GM12878 (cell line): ENCODE results near the gene DDRGK1. TPM values are rescaled to one million over a fixed set of nuclear protein-coding genes. Genes with fewer than 3 reads are reported as not detected.
"Not testable (repeated sequence)": the region's sequence is repeated elsewhere in the genome, so short reads cannot be mapped to it uniquely, and the experiment has no call there.

Experiments used
- ATAC-seq: fragments of 200-7000 bp; cut with Tn5 transposase; 3 replicates; pipeline ENCODE4 v1.9.1; 2020; ENCODE audit warnings: mild to moderate bottlenecking, moderate library complexity
- BruUV-seq: library from RNA; stranded (reverse); fragments of 400-500 nt; replicated peaks from 2 replicates; lab custom pipeline; 2021; lab: Mats Ljungman, UMichigan
- CTCF ChIA-PET: fragments of 300-600 bp; sonication (Branson Sonifier 250); formaldehyde crosslinking; extraction: SDS; loops from one replicate; lab custom pipeline; 2021; ENCODE audit warnings: inconsistent platforms; lab: Yijun Ruan, JAX
- POLR2A ChIA-PET: fragments of 350-600 bp; formaldehyde crosslinking; extraction: SDS; loops from one replicate; lab custom pipeline; 2021; ENCODE audit warnings: inconsistent platforms; lab: Charles Lee
- RAD21 ChIA-PET: fragments of 300-600 bp; sonication (Branson Sonifier 250); formaldehyde crosslinking; loops from one replicate; lab custom pipeline; 2023; ENCODE audit warnings: antibody characterized with exemption; ENCODE audit not compliant: unreplicated experiment; lab: Charles Lee
- SMC1A ChIA-PET: fragments of 300-600 bp; sonication (Branson Sonifier 250); formaldehyde crosslinking; loops from one replicate; lab custom pipeline; 2023; ENCODE audit not compliant: unreplicated experiment, uncharacterized antibody; lab: Charles Lee
- DNase-seq: peaks from one replicate; pipeline ENCODE4 v3.0.0-alpha.2; 2011; ENCODE audit warnings: low read depth, low spot score
- FAIRE-seq: peaks from 3 replicates; lab custom pipeline; 2011; peaks lifted over from hg19 to GRCh38; lab: Jason Lieb, UNC
- H2AFZ ChIP-seq: 2 replicates; pipeline ENCODE4 v1.6.0; 2011; ENCODE audit warnings: low read depth, low read length, control low read depth; ENCODE audit not compliant: control insufficient read depth
- H3K27ac ChIP-seq: 2 replicates; pipeline ENCODE4 v1.5.1; 2011; ENCODE audit warnings: control low read depth; ENCODE audit not compliant: control insufficient read depth, insufficient read depth
- H3K27me3 ChIP-seq, 2 experiments: replicated peaks in 1 of 2; 2 replicates each; pipeline versions ENCODE4 v1.6.0 to v1.6.1; 2011; ENCODE audit warnings: low read length in 1 of 2; ENCODE audit not compliant: control insufficient read depth in 2 of 2, insufficient read depth in 2 of 2
- H3K36me3 ChIP-seq, 2 experiments: 2 replicates each; pipeline ENCODE4 v1.5.1; 2011; ENCODE audit warnings: low read length in 1 of 2; ENCODE audit not compliant: control insufficient read depth in 2 of 2, insufficient read depth in 2 of 2
- H3K4me1 ChIP-seq: 2 replicates; pipeline ENCODE4 v1.6.1; 2011; ENCODE audit warnings: mild to moderate bottlenecking, low read length, moderate library complexity, mixed read lengths; ENCODE audit not compliant: control insufficient read depth, insufficient read depth
- H3K4me2 ChIP-seq: 2 replicates; pipeline ENCODE4 v1.6.0; 2011; ENCODE audit warnings: control low read depth; ENCODE audit not compliant: control insufficient read depth, insufficient read depth
- H3K4me3 ChIP-seq: fragments of 200-600 bp; sonication (generic); 2 replicates; pipeline ENCODE4 v1.5.1; 2016
- H3K79me2 ChIP-seq: 2 replicates; pipeline ENCODE4 v1.6.0; 2011; ENCODE audit warnings: low read length; ENCODE audit not compliant: control insufficient read depth, insufficient read depth
- H3K9ac ChIP-seq: 2 replicates; pipeline ENCODE4 v1.8.0; 2011; ENCODE audit warnings: low read length, control low read depth, mixed read lengths; ENCODE audit not compliant: control insufficient read depth, insufficient read depth
- H3K9me3 ChIP-seq: replicated peaks from 3 replicates; pipeline ENCODE4 v1.5.1; 2011; ENCODE audit warnings: mild to moderate bottlenecking, low read length; ENCODE audit not compliant: control insufficient read depth, insufficient read depth
- H4K20me1 ChIP-seq: 2 replicates; pipeline ENCODE4 v1.6.0; 2011; ENCODE audit not compliant: control insufficient read depth, insufficient read depth
- CREM ChIP-seq: IDR thresholded peaks from 2 replicates; pipeline ENCODE4 v1.6.1; 2014; ENCODE audit warnings: antibody characterized with exemption, low read depth
- EED ChIP-seq: sonication (generic); IDR thresholded peaks from 2 replicates; pipeline ENCODE4 v1.6.1; 2016; ENCODE audit warnings: antibody characterized with exemption, low read depth
- ESRRA ChIP-seq: IDR thresholded peaks from 2 replicates; pipeline ENCODE4 v1.6.1; 2012; ENCODE audit warnings: mild to moderate bottlenecking, low read length, improper control_type of control experiment
- IKZF2 ChIP-seq, 2 experiments: fragments of 450-650 bp; IDR thresholded peaks; 2 replicates each; pipeline ENCODE4 v1.6.1; 2017; ENCODE audit warnings: mild to moderate bottlenecking in 2 of 2, moderate library complexity in 2 of 2
- JUNB ChIP-seq: IDR thresholded peaks from 2 replicates; pipeline ENCODE4 v1.6.1; 2016; ENCODE audit warnings: antibody characterized with exemption, mild to moderate bottlenecking
- MEF2A ChIP-seq: IDR thresholded peaks from 2 replicates; pipeline ENCODE4 v1.6.1; 2011; ENCODE audit warnings: low read depth, mild to moderate bottlenecking, low read length, moderate library complexity; ENCODE audit not compliant: insufficient read depth
- MXI1 ChIP-seq: fragments of 150-350 bp; IDR thresholded peaks from 2 replicates; pipeline ENCODE4 v1.6.1; 2011; ENCODE audit warnings: low read depth, mild to moderate bottlenecking, inconsistent platforms, low read length, improper control_type of control experiment
- NFXL1 ChIP-seq: fragments of 450-650 bp; IDR thresholded peaks from 2 replicates; pipeline ENCODE4 v1.6.1; 2017; ENCODE audit warnings: antibody characterized with exemption, mild to moderate bottlenecking, borderline replicate concordance
- NFYB ChIP-seq: IDR thresholded peaks from 2 replicates; pipeline ENCODE4 v1.6.1; 2011; ENCODE audit warnings: low read depth, mild to moderate bottlenecking, low read length, improper control_type of control experiment, moderate library complexity; ENCODE audit not compliant: insufficient read depth
- NRF1 ChIP-seq: conservative IDR thresholded peaks from 2 replicates; pipeline ENCODE4 v1.6.1; 2011; ENCODE audit warnings: mild to moderate bottlenecking, low read depth, low read length, improper control_type of control experiment
- POLR2AphosphoS5 ChIP-seq: IDR thresholded peaks from 2 replicates; pipeline ENCODE4 v1.6.1; 2011; ENCODE audit warnings: mild to moderate bottlenecking, low read length, inconsistent platforms
- RAD21 ChIP-seq: IDR thresholded peaks from 2 replicates; pipeline ENCODE4 v1.6.1; 2011; ENCODE audit warnings: mild to moderate bottlenecking, low read depth, low read length, moderate library complexity; ENCODE audit not compliant: insufficient read depth
- USF2 ChIP-seq: IDR thresholded peaks from 2 replicates; pipeline ENCODE4 v1.6.1; 2011; ENCODE audit warnings: low read depth, low read length, improper control_type of control experiment, borderline replicate concordance
- ZNF384 ChIP-seq: IDR thresholded peaks from 2 replicates; pipeline ENCODE4 v1.6.1; 2012; ENCODE audit warnings: low read depth, mild to moderate bottlenecking, low read length, improper control_type of control experiment, borderline replicate concordance
- ZZZ3 ChIP-seq: IDR thresholded peaks from 2 replicates; pipeline ENCODE4 v1.6.1; 2011; ENCODE audit warnings: low read depth; ENCODE audit not compliant: control insufficient read depth, insufficient read length
- WGBS: methylation state at CpG from one replicate; pipeline ENCODE4 v1.1.6; 2016; ENCODE audit warnings: low lambda C conversion rate; ENCODE audit not compliant: insufficient replicate concordance, insufficient coverage; ENCODE audit errors: missing lambda C conversion rate; 5-methylcytosine and 5-hydroxymethylcytosine counted together
- in situ Hi-C: fragments of 300-500 bp; cut with MboI; formaldehyde crosslinking; loops from 9 replicates; pipeline ENCODE4 v1.14.3; 2018; ENCODE audit warnings: mixed read lengths
- intact Hi-C: fragments of 100-400 bp; cut with micrococcal nuclease; formaldehyde crosslinking; loops from one replicate; pipeline ENCODE4 v1.14.2; 2022; ENCODE audit not compliant: unreplicated experiment
- polyA plus RNA-seq, 11 experiments: library from polyadenylated mRNA; depleted of rRNA in 4 of 11; unstranded in 6 of 11; stranded (reverse) in 5 of 11; fragments of >200 nt; fragmentation: Nextera tagmentation in 4 of 11; fragmentation: Illumina TruSeq in 1 of 11; extraction: Ambion mirVana in 4 of 11; extraction: Trizol in 1 of 11; gene quantifications; 1 replicate in 1 of 11; 2 replicates in 10 of 11; pipeline versions ENCODE4 v1.2.1 to v1.2.3, GENCODE V29; 2011 to 2016; ENCODE audit warnings: inconsistent platforms in 2 of 11, missing spikeins in 2 of 11, low read depth in 1 of 11
- total RNA-seq, 4 experiments: library from RNA; depleted of rRNA in 3 of 4; stranded (reverse); fragments of >200 nt in 3 of 4; fragmentation: Illumina TruSeq in 1 of 4; extraction: Trizol in 1 of 4; gene quantifications; 2 replicates each; pipeline versions ENCODE4 v1.2.1 to v1.2.3, GENCODE V29; 2013 to 2021

DDRGK1 gene
- total and polyA plus RNA-seq, 10 of the 15 experiments (the other 5 are each of a cell fraction or from before 2014, with no cell fraction given), result 4.0 to 55.2 (median 39.7) TPM

- H3K4me1 ChIP-seq, result peaks cover 17% of the 10 kb centered on the region
- TF ChIP-seq IKZF2 (IDR thresholded peaks at IDR 0.05), result 0 out of 4 replicates have a peak, but pooled peaks have one; percentile 18 to 20
- TF ChIP-seq MEF2A, result peak; percentile 70; the same call in 1 of the 2 replicates
- TF ChIP-seq EED, result peak; percentile 50; the same call in 1 of the 2 replicates
- peak; percentile 37; the same call in 1 of the 2 replicates for TF ChIP-seq JUNB
- H3K4me2 ChIP-seq, H3K27me3 ChIP-seq, in situ Hi-C loops, H3K27ac ChIP-seq, H3K9me3 ChIP-seq, CTCF ChIA-PET, FAIRE-seq, BruUV-seq, DNase-seq, RAD21 ChIA-PET, intact Hi-C loops, H2AFZ ChIP-seq, H4K20me1 ChIP-seq, H3K9ac ChIP-seq: not testable (repeated sequence)
- H3K36me3 ChIP-seq, result peaks cover 5 to 19% of the 10 kb centered on the region in 2 experiments; a peak in 3 of 4 replicates
- H3K79me2 ChIP-seq, result peaks cover 80% of the 10 kb centered on the region
- POLR2A ChIA-PET, result interaction anchor here (0.6 to 0.8 kb wide), 3 partner anchors 22 to 865 kb away, joined by 4 to 8 read pairs (median 4); no protein-coding TSS in a partner anchor
- peak overlapping the region; percentile 29; the same call in 1 of the 2 replicates for H3K4me3 ChIP-seq
- WGBS, result 51% methylated on average over 10 of the region's 10 CpGs
- peak; percentile 68 for ATAC-seq
- SMC1A ChIA-PET, result interaction anchor here (0.9 to 1.0 kb wide), 2 partner anchors 8 to 23 kb away, joined by 3 read pairs; no protein-coding TSS in a partner anchor
These were observed 52.3 kb downstream of the DDRGK1 start for GRCh38 chr20:3152057-3152644.

- in situ Hi-C loops, result no loop called here
- no peak for FAIRE-seq
- Histone ChIP-seq H3K27me3 (no peaks in the 10 kb centered on the region), H3K4me1 (peaks cover 11% of the 10 kb centered on the region; the same call in 1 of the 2 replicates), H4K20me1 (no peaks in the 10 kb centered on the region), H3K9ac (no peak overlapping the region), H3K4me3 (no peak overlapping the region), H3K79me2 (peaks cover 71% of the 10 kb centered on the region), H3K27ac (no peak overlapping the region), H2AFZ (no peak overlapping the region), H3K36me3 (peaks cover 9 to 19% of the 10 kb centered on the region in 2 experiments; a peak in 3 of 4 replicates), H3K9me3 (no peaks in the 10 kb centered on the region), H3K4me2 (no peak overlapping the region)
- ChIA-PET SMC1A (no interaction called here), RAD21 (interaction anchor here (0.6 kb wide), 1 partner anchor 166 kb away, joined by 5 read pairs; no protein-coding TSS in a partner anchor), POLR2A (no interaction called here), CTCF (no interaction called here)
- no peak for ATAC-seq
- BruUV-seq, result no TSS peak
- intact Hi-C loops, result no loop called here
- no peak for DNase-seq
- TF ChIP-seq NFXL1 (no peak), POLR2AphosphoS5 (no peak), ZNF384 (no peak), RAD21 (no peak), NFYB (no peak), MXI1 (no peak), NRF1 (no peak), ESRRA (no peak), USF2 (no peak), CREM (no peak), ZZZ3 (no peak)
These were observed 53.6 kb downstream of the DDRGK1 start for GRCh38 chr20:3150908-3151307.
